Head of caudate nucleus (tissue), 42 donors: ENCODE data around the gene PLEKHM3.
"Not testable (repeated sequence)": the region's sequence is repeated elsewhere in the genome, so short reads cannot be mapped to it uniquely, and the experiment has no call there.

Experiments
- DNase-seq, 42 donors: peaks; one replicate each; pipeline versions ENCODE4 v3.0.0 to v3.0.0-alpha.2; 2020 to 2021; ENCODE audit warnings: mixed read lengths in 7 of 42
- intact Hi-C: fragments of 100-400 bp; cut with DNase I; formaldehyde crosslinking; loops from one replicate; pipeline ENCODE4 v1.15.0; 2022

The PLEKHM3 gene

DNA sequence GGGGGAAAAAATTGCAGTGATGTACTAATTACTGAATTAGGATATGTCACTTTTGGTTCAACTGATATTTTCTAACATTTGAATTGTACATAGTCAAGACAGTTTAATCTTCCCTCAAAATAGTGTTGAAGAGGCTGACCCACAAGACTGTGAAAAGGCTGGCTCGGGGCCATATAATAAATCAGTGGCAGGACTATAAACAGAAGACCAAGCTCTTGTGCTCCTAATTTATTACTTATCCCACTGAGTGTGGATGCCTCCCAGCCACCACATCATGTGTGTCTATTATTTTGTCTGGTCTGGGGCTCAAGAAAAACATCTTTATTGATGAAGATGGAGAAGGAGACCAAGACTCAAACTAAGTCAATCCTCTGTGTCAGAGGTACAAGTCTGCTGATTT, 64.4 kb downstream of the PLEKHM3 start:
- DNase-seq = no peak
- intact Hi-C loops = no loop called here

DNA sequence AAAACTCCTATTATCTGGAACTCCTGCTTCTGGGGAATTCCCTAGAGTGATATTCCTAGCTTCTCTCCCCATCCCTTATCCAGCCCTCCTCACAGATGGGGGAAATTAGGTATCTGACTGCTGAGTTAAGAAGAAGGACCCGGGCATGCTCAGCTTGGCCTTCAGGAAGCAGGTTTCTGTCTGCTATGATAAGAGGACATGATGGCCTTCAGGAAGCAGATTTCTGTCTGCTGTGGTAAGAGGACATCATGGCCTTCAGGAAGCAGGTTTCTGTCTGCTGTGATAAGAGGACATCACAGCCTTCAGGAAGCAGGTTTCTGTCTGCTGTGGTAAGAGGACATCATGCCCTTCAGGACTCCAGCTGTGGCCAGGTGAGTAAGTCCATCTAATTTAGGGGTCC, 65.2 kb downstream of the PLEKHM3 start:
- intact Hi-C loops = no loop called here

DNA sequence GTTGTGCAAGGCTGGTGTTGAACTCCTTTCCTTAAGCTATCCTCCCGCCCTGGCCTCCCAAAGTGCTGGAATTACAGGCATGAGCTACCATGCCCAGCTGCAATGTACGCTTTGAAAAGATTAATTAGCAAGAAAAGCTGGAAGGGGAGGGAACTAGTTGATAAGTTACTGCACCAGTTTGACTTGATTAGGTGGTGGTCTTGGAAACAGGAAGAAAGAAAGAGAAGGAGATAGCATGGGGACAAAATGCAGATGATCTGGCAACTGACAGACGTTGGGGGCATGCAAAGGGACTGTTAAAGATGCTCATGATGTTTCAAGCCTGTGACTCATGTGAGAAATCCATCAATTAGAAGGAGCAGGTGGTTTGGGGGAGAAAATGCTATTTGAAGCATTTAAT, 68.6 kb downstream of the PLEKHM3 start:
- intact Hi-C loops = no loop called here

More for the DNA sequence above, 65.2 kb downstream of the PLEKHM3 start:
- no peak for DNase-seq

DNA sequence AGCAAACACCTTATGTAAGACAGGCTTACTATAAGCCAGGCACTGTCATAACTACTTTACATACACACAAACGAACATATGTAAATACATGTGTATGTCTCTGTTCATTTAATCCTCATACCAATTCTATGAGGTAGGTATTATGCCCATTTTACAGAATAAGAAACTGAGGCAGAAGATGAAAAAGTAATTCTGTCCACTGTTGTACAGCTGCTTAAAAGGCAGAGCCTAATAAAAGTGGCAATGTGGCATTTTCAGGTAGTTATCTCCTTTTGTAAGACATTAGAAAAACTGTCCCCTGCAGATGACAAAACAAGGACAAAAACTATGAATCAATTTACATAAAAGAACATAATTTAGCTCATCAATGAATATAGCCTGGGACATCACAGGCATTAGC, 69.9 kb downstream of the PLEKHM3 start:
- no peak for DNase-seq
- intact Hi-C loops = no loop called here

More for the DNA sequence above, 68.6 kb downstream of the PLEKHM3 start:
- no peak for DNase-seq

DNA sequence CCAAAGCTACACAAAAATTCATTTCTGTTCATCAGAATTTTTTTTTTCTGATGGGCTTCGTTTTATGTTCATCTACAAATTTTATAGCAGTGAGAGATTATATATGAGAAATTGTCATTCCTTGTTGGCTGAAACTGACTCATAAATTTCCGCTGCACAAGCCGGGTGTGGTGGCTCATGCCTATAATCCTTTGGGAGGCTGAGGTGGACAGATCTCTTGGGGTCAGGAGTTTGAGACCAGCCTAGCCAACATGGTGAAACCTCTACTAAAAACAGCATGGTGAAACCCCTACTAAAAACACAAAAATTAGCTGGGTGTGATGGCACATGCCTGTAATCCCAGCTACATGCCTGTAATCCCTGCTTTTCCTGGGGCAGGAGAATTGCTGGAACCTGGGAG, 72.0 kb downstream of the PLEKHM3 start:
- intact Hi-C loops = no loop called here
- DNase-seq = no peak

DNA sequence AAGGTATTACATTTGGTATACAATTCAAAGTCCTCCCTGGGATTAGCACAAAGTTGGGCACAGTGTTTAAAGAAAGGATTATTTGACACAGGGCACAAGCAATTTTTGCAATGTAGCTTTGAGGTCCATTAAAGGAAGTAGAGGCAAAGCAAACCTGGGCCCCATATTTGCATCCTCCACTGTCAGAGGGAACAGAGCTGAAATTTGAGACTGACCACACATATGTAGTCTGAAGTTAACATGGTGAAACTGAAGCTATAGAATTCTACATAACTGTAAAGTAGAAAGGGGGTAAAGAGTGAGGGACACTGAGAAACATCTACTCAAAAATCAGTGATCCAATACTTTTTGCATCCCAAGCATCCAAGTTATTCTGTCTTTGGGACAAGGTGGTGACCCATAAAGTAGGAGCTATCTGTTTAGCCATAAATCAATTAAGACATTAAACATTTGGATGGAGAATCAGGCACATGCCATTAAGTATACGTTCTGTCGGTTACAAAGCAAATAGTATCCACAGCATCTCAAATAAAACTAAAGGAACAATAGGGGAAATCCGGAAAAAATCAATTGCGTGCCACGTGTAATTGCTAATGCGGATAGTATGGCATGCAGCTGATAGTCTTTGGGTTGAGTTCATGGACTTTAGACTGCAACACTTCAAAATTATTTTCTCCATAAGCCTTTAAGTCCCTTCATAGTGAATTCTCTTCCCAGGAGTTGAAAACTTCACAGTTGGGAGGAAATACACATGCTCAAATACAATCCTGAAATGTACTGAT, 72.6 kb downstream of the PLEKHM3 start:
- intact Hi-C loops = no loop called here
- no peak for DNase-seq

DNA sequence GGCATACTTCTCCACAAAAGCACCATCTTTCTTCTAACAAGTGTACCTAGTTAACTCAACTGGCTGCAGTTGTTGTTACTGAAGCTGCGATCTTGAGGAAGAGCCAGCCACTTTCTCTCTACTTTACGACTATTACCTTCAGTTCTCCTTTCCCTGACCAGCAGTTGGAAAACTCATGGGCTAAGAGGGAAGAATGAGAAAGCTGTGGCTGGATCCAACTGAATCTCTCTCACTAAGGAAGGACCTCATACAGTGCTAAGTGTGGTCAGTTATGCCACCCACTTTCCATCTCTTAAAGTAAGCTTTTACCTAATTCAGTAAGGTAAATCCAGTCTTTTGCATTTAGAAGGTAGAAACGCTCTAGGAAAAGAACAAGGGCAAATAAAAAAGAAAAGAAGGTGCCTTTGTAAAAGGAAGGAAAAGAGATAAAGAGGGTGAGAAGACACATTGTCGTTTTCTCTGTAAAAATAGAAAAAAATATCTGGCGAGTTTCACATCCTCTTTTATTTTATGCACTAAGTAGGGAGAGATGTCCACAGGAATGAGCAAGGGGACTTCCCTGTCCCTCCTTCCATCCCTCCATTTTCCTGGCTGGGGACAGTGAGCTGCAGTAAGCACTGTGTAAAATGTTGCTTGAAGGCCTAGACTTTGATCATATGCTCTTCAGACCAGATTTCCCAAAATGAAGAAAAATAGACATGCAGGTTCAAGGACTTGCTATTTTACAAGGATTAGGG, 73.4 kb downstream of the PLEKHM3 start:
- DNase-seq = no peak
- intact Hi-C loops = no loop called here

DNA sequence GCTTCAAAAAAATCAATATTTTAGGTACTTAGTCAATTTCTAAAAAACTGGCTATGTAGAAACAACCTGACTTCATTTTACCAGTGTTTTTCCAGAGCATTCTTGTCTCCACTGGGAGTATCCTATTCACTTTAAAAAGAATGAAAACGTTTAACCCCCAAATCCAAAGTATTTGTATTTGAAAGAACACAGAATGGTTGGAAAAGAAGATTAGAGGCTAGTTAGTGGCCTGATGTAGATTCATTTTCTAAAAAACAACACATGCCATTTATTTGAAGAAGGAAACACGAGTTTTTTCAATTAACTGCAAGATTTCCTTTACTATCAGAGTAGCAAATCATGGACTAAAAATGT, 74.6 kb downstream of the PLEKHM3 start:
- DNase-seq = no peak
- intact Hi-C loops = no loop called here

DNA sequence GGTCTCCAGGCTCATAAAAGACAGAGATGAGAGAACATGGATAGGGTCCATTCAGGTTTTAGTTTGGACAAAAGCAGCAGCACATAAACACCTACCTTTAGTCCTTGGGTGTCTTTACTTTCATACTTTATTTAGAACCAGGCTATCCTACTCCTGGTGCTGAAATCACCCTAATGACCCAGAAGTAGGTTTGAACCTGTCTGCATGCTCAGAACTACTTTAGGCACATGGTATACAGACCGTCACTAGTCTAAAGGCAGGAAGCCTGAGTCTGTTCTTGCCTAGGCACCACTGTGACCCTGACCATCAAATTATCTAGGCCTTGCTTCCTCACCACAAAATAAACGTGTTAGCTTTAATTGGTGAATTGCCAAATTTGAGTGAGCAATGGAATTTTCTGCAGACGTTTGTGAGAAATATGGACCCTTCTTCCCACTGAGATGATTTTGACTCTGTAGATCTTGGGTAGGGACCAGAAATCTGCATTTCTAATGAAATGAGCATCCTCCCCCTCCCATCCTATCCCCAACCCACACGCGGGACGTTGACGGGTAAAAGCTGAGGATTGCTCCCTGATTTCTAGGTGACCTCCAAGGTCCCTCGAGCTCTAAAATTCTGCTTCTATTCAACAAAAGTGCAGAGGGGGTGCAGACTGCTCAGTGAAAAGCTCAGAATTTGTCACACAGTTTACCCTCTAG, 75.1 kb downstream of the PLEKHM3 start:
- intact Hi-C loops = no loop called here
- no peak for DNase-seq

DNA sequence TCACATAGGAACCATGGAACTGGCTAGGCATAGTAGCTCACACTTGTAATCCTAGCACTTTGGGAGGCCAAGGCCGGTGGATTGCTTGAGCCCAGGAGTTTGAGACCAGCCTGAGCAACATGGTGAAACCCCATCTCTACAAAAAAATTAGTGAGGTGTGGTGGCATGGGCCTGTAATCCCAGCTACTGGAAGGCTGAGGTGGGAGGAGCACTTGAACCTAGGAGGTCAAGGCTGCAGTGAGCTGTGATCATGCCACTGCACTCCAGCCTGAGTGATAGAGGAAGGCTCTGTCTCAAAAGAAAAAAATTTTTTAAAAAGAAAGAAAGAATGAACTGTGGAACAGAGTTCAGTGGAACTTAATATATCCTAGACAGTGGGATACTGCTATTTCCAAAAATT, 76.1 kb downstream of the PLEKHM3 start:
- intact Hi-C loops = not testable (repeated sequence)

DNA sequence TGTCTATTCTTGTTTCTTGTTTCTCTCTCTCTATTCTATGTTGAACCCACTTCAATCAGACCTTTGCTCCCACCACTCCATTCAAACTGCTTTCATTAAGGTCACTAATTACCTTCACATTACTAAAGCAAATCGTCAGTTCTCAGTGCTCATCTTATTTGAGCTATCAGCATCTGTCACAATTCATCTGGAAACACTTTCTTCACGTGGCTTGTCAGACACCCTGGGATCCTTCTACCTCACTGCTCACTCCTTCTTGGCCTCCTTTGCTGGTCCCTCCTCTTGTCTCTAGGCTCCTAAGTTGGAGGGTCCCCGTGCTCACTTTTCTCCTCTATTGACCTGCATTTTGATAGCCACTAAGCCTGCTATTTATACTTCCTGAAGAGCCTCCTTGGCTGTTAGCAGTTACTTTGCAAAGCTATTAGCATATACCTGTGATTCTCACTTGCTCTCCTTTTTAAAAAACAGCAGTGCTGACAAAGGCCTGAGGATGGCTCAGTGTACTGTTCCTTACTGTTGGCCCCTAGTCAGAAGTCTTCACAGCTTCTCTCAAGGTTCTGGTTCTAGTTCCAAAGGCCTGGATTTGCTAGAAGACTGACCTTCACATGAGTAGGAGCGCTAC, 80.2 kb downstream of the PLEKHM3 start:
- intact Hi-C loops = no loop called here
- DNase-seq = no peak

More for the DNA sequence above, 76.1 kb downstream of the PLEKHM3 start:
- not testable (repeated sequence) for DNase-seq

DNA sequence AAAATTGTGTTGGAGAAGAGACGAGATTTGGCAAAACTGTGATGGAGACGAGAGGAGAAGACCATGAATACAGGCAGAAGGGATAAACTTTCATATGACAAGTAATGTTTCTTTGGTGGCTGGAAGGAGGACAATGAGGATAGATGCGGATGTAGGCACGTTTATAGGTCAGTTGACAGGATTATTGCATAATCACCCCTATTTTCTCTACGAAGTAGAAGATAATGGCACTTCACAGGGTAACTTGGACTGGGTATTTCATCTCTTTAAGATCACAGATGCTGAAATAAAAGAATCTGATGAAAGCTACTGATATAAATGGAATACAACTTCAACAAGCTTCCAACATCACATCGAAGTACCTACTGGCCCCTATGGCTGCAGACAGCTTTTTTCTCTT, 81.0 kb downstream of the PLEKHM3 start:
- intact Hi-C loops = no loop called here
- no peak for DNase-seq

DNA sequence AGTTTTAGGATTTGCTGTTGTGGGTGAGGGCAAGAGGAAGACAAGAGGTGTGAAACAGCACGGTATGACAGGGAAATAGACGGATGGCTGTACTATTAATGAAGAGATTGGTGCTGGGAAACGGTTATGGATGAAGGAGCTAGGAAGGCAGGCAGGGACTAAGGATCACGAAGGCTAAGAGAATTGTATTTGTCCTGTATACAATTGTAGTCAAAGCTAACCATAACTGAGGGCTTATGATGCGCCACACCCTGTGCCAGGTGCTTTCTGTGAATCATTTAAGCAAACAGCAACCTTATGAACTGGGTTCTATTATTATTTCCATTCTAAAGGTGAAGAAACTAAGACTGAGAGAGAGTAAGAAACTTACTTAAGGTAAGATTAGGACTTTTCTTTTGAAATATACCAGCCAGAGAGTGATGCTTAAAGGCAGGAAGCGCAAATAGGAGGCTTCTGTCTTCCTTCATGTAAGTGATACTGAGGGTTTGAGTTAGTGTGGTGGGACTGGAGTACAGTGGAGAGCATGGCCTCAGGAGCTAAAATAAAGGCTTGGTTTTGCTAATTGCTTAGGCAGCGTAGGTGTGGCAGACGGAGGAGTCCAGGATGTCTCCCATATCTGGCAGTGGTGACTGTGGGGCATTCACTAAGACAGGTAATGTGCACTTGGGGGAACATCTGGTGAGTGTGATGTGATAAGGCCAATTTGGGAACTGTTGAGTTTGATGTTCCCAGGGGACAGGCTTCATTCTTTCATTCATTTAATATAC, 85.8 kb downstream of the PLEKHM3 start:
- DNase-seq = no peak
- intact Hi-C loops = no loop called here

DNA sequence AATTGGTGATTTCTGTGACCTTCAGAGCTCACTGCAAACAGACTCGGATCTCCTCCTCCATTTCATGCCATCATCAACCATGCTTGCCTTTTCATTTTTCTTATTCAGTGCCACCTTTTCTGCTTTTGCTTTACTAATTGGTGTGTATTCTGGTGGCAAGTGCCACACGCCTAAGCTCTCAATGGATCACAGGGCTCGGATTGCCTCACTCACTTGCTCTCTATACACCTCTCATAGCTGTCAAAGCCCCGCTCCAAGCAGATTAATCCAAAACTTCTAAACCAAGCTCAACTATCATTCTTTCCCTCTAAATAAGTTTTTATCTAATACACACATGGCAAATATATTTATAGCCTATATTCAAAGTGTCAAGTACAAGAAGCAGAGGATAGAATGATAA, 86.4 kb downstream of the PLEKHM3 start:
- no peak for DNase-seq
- intact Hi-C loops = no loop called here

DNA sequence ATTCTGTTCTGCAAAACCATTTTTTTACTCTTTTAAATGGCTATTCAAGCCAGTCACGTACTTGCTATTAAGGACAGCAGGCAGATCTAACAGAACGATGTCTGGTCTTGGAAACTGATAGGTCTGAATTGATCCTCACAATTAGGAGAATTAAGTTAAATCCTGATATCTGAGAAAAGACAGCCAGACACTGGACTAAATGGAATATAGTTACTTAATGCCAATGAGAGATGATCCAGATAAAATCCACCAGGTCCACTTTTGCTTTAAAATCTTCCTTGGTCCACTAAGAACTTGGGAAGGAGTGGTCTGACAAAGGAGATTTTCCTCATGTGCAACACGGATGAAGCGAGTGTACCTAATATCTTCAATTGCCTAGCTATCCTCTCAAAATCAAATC, 86.9 kb downstream of the PLEKHM3 start:
- intact Hi-C loops = no loop called here
- DNase-seq = no peak

DNA sequence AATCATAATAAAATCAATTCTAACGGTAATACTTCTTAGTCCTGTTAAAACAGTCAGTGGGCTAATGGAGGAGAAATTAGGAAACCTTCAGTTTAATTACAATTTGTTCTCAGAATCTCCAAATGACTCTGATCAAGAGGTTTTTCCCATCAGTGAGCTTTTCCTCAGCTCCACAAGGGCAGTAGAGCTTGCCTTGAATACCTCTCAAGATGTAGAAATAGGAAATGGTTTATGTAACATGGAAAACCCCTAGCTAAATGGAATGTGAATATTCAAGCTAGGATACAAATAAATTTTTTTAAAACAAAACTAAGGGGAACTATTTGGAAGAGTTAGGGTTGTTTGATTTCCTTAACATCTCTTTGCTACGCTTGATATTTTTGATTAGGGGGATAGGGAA, 87.5 kb downstream of the PLEKHM3 start:
- no peak for DNase-seq
- intact Hi-C loops = no loop called here

DNA sequence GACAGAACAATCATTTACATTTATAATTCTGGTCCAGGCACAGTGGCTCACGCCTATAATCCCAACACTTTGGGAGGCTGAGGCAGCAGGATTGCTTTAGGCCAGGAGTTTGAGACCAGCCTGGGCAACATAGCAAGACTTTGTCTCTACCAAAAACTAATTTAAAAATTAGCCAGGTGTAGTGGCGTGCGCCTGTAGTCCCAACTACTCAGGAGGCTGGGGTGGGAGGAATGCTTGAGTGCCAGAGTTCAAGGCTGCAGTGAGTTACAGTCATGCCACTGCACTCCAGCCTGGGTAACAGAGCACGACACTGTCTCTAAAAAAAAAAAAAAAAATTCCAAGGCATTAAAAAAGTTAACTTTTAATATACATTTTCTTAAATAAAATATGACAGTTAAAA, 88.1 kb downstream of the PLEKHM3 start:
- intact Hi-C loops = no loop called here

DNA sequence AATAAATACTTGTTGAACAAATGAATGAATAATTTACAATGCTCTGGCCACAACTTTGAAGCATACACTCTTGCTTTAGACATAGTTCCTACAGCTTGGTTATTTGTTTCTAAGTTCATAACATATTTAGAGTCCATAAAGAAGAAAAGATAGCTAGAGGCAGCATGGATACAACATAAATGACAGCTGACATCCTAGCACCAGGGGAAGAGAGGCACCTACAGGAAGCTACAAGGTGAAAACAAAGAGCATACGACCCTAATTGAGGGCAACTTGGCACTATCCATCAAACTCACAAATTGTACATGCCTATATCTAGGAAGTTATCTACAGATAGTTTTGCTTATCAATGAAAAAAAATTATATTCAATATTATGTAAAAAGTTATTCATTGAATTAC, 88.9 kb downstream of the PLEKHM3 start:
- intact Hi-C loops = no loop called here
- DNase-seq = no peak

More for the DNA sequence above, 88.1 kb downstream of the PLEKHM3 start:
- DNase-seq = no peak

DNA sequence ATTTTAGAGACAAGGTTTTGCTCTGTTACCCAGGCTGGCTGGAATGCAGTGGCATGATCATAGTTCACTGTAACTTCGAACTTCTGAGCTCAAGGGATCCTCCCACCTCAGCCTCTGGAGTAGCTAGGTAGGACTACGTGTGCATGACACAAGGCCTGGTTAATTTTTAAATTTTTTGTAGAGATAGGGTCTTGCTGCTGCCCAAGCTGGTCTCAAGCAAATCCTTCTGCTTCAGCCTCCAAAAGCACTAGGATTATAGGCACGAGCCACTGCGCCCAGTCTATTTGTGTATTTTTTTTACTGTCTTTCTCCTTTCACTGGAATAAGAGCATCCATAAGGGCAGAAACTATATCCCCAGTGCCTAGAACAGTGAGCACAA, 89.3 kb downstream of the PLEKHM3 start:
- intact Hi-C loops = no loop called here
- no peak for DNase-seq
